MG63 (cell line): ENCODE results near the gene EIPR1. TPM values are rescaled to one million over a fixed set of nuclear protein-coding genes. Genes with fewer than 3 reads are reported as not detected.
A peak's percentile ranks its signal among the peaks of the same experiment; 100 is the strongest.

Source experiments
- DNase-seq: peaks from one replicate; pipeline ENCODE4 v3.0.0-alpha.2; 2020
- H3K27me3 ChIP-seq: fragments of 250-450 bp; sonication (Bioruptor Pico); 2 replicates; pipeline ENCODE4 v1.5.1; 2020; ENCODE audit warnings: mild to moderate bottlenecking, moderate library complexity
- H3K36me3 ChIP-seq: fragments of 250-450 bp; sonication (Bioruptor Pico); 2 replicates; pipeline ENCODE4 v1.5.1; 2020; ENCODE audit warnings: mild to moderate bottlenecking, moderate library complexity
- H3K4me3 ChIP-seq: fragments of 250-450 bp; sonication (Bioruptor Pico); 2 replicates; pipeline ENCODE4 v1.5.1; 2020; ENCODE audit warnings: mild to moderate bottlenecking, moderate library complexity
- H3K9me3 ChIP-seq: fragments of 250-450 bp; sonication (Bioruptor Pico); 2 replicates; pipeline ENCODE4 v1.5.1; 2020; ENCODE audit warnings: mild to moderate bottlenecking, moderate library complexity
- total RNA-seq: library from RNA; depleted of rRNA; stranded (reverse); fragments of >200 nt; shearing (Covaris generic); gene quantifications from 2 replicates; pipeline ENCODE4 v1.2.3, GENCODE V29; 2014; ENCODE audit warnings: low replicate concordance

The EIPR1 gene
- total RNA-seq, 1 experiment from 2014 or later, result 78.7 TPM

DNA sequence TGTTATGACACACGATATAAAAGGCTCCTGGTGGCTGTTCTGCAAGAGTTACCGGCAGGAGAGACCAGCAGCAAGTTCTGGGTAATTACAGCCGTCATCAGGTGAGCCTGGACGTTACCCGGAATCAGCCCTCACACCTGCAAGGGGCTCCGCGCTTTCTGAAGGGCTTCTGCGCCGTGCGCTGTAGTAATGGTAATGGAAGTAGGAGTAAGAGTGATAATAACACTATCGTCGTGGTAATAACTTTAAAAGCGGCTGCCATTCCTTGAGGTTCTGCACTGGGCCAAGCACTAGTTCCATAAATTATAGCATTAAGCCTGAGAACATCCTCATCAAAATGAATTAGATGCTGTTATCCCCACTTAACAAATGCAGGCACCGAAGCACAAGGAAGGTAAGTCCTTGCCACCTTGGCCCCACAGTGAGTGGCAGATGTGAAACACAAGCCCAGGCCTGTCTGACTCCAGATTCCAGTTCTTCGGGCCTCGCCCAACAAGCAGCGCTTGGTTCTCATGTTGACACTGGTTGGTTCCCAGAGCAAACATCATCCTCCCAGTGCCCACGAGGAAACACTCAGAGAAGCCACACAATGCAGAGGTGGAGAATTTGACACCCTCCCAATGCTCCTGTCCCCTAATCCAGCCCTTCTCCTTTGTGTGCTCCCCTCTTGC, 205.2 kb downstream of the EIPR1 start:
- H3K27me3 ChIP-seq, result no peaks in the 10 kb centered on the region
- no peak for DNase-seq
- no peaks in the 10 kb centered on the region for H3K36me3 ChIP-seq
- no peaks in the 10 kb centered on the region for H3K9me3 ChIP-seq
- no peak overlapping the region for H3K4me3 ChIP-seq

- no peaks in the 10 kb centered on the region for H3K36me3 ChIP-seq
- no peak overlapping the region for H3K4me3 ChIP-seq
- no peaks in the 10 kb centered on the region for H3K9me3 ChIP-seq
- no peaks in the 10 kb centered on the region for H3K27me3 ChIP-seq
- DNase-seq, result no peak
Measured at GRCh38 chr2:3171564-3172264, 205.9 kb downstream of the EIPR1 start.

- H3K9me3 ChIP-seq, result no peaks in the 10 kb centered on the region
Measured at GRCh38 chr2:3170792-3171455, 206.7 kb downstream of the EIPR1 start.

GRCh38 chr2:3169106-3169870, 208.3 kb downstream of the EIPR1 start:
- H3K27me3 ChIP-seq, result no peaks in the 10 kb centered on the region
- no peak overlapping the region for H3K4me3 ChIP-seq
- no peaks in the 10 kb centered on the region for H3K9me3 ChIP-seq
- DNase-seq, result no peak
- no peaks in the 10 kb centered on the region for H3K36me3 ChIP-seq

More at GRCh38 chr2:3170792-3171455, 206.7 kb downstream of the EIPR1 start:
- DNase-seq, result no peak
- Histone ChIP-seq H3K27me3 (no peaks in the 10 kb centered on the region), H3K36me3 (no peaks in the 10 kb centered on the region), H3K4me3 (no peak overlapping the region)

GRCh38 chr2:3168230-3168891, 209.3 kb downstream of the EIPR1 start:
- H3K36me3 ChIP-seq, result no peaks in the 10 kb centered on the region
- no peak overlapping the region for H3K4me3 ChIP-seq
- DNase-seq, result peak; percentile 26

DNA sequence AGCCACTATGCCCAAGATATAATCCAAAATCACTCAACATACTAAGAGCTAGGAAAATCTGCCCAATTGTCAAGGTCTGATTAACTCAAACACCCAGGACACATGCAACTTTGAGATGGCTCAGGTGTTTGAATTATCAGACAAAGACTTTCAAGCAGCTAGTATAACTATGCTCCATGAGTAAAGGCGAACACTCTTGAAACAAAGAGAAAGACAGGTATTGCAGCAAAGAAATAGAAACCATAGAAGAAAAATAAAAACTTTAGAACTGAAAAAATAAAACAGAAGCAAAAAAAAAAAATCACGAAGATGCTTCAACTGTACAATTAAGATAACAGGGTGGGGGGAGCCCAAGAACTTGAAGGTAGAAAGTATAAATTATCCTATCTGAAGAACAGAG, 214.2 kb downstream of the EIPR1 start:
- Histone ChIP-seq H3K27me3 (no peaks in the 10 kb centered on the region), H3K4me3 (no peak overlapping the region), H3K9me3 (no peaks in the 10 kb centered on the region), H3K36me3 (no peaks in the 10 kb centered on the region)
- no peak for DNase-seq

More at GRCh38 chr2:3168230-3168891, 209.3 kb downstream of the EIPR1 start:
- Histone ChIP-seq H3K9me3 (no peaks in the 10 kb centered on the region), H3K27me3 (no peaks in the 10 kb centered on the region)

- H3K27me3 ChIP-seq, result no peaks in the 10 kb centered on the region
- no peak for DNase-seq
- no peaks in the 10 kb centered on the region for H3K9me3 ChIP-seq
Measured at GRCh38 chr2:3162442-3163077, 215.1 kb downstream of the EIPR1 start.

GRCh38 chr2:3160751-3161330, 216.8 kb downstream of the EIPR1 start:
- no peaks in the 10 kb centered on the region for H3K27me3 ChIP-seq
- H3K4me3 ChIP-seq, result no peak overlapping the region
- no peaks in the 10 kb centered on the region; the same call in 1 of the 2 replicates for H3K36me3 ChIP-seq
- peak; percentile 30 for DNase-seq
- H3K9me3 ChIP-seq, result no peaks in the 10 kb centered on the region

More at GRCh38 chr2:3162442-3163077, 215.1 kb downstream of the EIPR1 start:
- Histone ChIP-seq H3K36me3 (no peaks in the 10 kb centered on the region), H3K4me3 (no peak overlapping the region)

- H3K9me3 ChIP-seq, result no peaks in the 10 kb centered on the region
- H3K4me3 ChIP-seq, result no peak overlapping the region
- no peaks in the 10 kb centered on the region; the same call in 1 of the 2 replicates for H3K36me3 ChIP-seq
- no peaks in the 10 kb centered on the region for H3K27me3 ChIP-seq
- DNase-seq, result no peak
Measured at GRCh38 chr2:3159782-3160545, 217.7 kb downstream of the EIPR1 start.

DNA sequence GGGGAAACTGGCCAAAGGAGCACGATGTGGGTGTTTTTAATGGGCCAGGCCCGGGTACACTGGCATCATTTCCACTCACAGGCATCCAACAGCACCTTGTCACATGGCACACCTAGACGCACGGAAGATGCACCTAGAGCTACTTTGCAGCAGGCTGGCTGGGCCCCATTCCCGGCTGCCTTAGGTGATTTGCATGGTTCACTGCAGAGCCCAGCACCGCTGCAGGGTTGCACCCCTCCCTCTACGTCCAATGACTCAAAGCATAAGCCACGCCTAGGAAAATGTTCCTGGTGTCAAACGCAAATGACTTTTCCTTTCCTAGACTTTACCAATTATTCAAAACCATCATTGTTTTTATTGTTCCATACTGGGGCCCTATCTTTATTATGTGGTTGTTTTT, 222.9 kb downstream of the EIPR1 start:
- H3K9me3 ChIP-seq, result no peaks in the 10 kb centered on the region
- no peaks in the 10 kb centered on the region for H3K27me3 ChIP-seq
- DNase-seq, result no peak
- H3K36me3 ChIP-seq, result no peaks in the 10 kb centered on the region; the same call in 1 of the 2 replicates
- no peak overlapping the region for H3K4me3 ChIP-seq

- Histone ChIP-seq H3K36me3 (no peaks in the 10 kb centered on the region; the same call in 1 of the 2 replicates), H3K4me3 (no peak overlapping the region), H3K9me3 (no peaks in the 10 kb centered on the region), H3K27me3 (no peaks in the 10 kb centered on the region)
- DNase-seq, result no peak
Measured at GRCh38 chr2:3154146-3154545, 223.5 kb downstream of the EIPR1 start.

DNA sequence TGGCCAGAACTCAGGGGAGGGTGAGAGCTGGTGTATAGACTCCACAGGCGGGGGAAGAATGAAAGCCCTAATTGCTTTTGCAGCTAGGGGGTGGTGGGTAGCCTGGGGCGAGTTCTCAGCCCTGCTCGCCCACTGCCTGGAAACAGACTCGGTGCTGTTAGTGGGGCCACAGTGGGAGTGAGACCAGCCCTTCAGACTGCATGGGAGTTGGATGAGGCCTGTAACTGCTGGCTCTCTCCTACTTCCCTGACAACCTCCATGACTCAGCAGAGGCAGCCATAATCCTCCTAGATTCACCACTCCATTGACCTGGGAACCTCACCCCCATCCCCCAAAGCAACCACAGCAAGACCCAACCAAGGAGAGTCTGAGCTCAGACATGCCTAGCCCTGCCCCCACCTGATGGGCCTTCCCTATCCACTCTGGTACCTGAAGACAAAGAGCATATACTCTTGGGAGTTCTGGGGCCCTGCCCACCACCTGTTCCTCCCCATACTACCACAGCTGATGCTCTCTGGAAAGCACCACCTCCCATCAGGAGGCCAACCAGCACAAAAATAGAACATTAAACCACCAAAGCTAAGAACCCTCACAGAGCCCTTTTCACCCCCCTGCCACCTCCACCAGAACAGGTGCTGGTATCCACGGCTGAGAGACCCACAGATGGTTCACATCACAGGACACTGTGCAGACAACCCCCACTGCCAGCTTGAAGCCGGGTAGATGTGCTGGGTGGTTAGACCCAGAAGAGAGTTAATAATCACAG, 226.3 kb downstream of the EIPR1 start:
- no peaks in the 10 kb centered on the region for H3K27me3 ChIP-seq
- H3K36me3 ChIP-seq, result no peaks in the 10 kb centered on the region; the same call in 1 of the 2 replicates
- no peak for DNase-seq
- H3K9me3 ChIP-seq, result no peaks in the 10 kb centered on the region
- no peak overlapping the region for H3K4me3 ChIP-seq

DNA sequence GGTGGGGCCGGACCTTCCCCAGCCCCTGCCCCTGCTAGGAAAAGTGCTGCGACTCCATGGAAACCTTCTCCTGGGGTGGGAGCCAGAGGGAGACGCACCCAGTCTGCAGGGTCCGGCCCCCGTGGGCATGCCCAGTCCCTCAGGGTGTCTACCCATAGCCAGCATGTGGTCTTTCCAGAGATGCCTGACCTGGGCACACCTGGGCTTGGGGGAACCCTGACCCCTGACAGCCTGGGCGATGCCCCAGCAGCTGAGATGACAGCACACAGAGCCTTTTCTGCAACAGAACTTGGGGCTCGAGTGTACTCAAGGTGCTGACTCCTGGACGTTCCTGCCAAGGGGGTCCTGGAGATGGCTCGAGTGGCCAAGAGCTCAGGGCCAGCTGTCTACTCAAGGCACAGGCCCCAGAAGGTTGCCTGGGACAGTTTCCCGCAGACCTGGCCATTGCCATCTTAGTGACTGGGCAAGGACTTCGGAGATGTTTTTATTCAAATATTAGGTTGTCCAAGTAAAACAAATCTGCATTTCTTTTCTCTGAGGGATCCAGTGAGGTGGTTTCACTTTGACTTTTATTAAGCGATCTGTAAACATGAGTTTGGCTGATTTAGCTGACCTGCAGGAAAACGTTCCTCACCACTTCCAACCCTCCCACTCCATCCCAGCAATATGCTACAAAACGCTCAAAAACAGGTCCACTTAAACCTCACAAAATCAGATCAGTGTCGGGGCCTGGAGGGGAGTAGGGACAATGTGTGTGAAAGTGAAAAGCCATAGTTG, 228.0 kb downstream of the EIPR1 start:
- no peaks in the 10 kb centered on the region for H3K27me3 ChIP-seq
- H3K9me3 ChIP-seq, result no peaks in the 10 kb centered on the region
- no peak for DNase-seq
- H3K36me3 ChIP-seq, result no peaks in the 10 kb centered on the region
- H3K4me3 ChIP-seq, result no peak overlapping the region

DNA sequence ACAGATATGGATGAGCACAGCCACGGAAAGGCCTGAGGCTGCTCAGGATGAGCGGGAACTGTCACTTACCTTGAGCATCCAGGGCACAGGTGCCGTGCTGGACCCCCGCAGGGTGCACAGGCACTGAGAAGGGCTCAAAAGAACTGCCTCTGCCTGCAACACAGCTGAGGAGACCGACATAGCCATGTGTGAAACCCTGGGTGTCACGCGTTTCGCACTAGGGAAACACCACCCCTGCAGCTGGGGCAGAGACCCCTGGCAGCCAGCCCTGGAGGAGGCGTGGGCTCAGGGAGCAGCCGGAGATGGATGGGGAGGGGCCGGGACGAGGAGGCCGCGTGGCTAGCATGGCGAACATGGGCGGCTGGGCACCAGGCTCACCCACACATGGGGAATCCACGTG, 228.9 kb downstream of the EIPR1 start:
- Histone ChIP-seq H3K36me3 (no peaks in the 10 kb centered on the region), H3K27me3 (no peaks in the 10 kb centered on the region), H3K4me3 (no peak overlapping the region), H3K9me3 (no peaks in the 10 kb centered on the region)
- no peak for DNase-seq
